ENCODE results near the gene SFI1. TPM values are rescaled to one million over a fixed set of nuclear protein-coding genes. Genes with fewer than 3 reads are reported as not detected.
A peak's percentile ranks its signal among the peaks of the same experiment; 100 is the strongest.

The SFI1 gene
- total and polyA plus RNA-seq, 2 of the 8 experiments (the other 6 are each of a cell fraction or from before 2014, with no cell fraction given) = 10.4 to 30.1 TPM

DNA sequence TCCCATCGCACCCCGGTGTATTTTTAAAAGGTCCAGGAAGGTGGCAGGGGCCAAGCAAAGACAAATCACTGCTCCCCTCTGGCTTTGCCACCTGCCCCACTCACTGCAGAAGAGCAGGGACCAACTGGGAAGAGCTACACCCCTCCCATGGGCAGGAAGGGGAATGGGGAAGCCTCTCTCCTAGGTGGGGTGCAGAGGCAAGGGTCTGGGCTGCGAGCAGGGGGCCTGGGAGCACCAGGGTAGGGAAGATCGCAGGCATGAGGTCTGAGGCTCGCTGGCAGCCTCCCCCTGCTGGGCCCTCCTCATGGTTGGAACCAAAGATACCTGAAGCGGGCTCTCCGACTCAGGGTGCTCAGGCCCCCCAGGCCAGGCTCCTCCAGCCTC is 128.9 kb downstream of the SFI1 start:
- Histone ChIP-seq H3K4me1 (replicated peaks in 1 of 4; ENCODE audit: control insufficient read depth in 3 of 4, insufficient read depth in 4 of 4, low read length in 3 of 4) (peaks cover 5 to 43% (median 30%) of the 10 kb centered on the region in 4 experiments), H3K9ac (replicated peaks in 1 of 4; ENCODE audit: extremely low read depth in 1 of 4, low read depth in 3 of 4, low read length in 3 of 4) (no peak overlapping the region; a peak in 1 of 7 replicates), H3K79me1 (ENCODE audit: low read depth, low read length) (peaks cover 43% of the 10 kb centered on the region), H4K91ac (replicated peaks; ENCODE audit: insufficient read length, low read length) (peak overlapping the region; percentile 71), H3K27ac (ENCODE audit: low read depth, low read length) (no peak overlapping the region), H4K5ac (ENCODE audit: insufficient read length, low read depth, low read length) (peak overlapping the region; percentile 18), H3K23ac (ENCODE audit: insufficient read length) (no peak overlapping the region), H3K4me2 (ENCODE audit: insufficient read depth in 1 of 2, low read depth in 2 of 2, low read length in 2 of 2) (peak overlapping the region; percentile 40 to 60), H3K36me3 (ENCODE audit: control insufficient read depth in 2 of 4, insufficient read depth in 4 of 4, low read length in 3 of 4) (peaks cover 0 to 10% (median 2%) of the 10 kb centered on the region in 4 experiments; a peak in 6 of 8 replicates), H2BK15ac (ENCODE audit: low read length) (peak overlapping the region; percentile 61; the same call in 1 of the 2 replicates), H3K14ac (ENCODE audit: insufficient read length) (no peak overlapping the region), H4K8ac (ENCODE audit: extremely low read depth, insufficient read depth, low read length) (no peak overlapping the region), H2AK5ac (ENCODE audit: low read depth, low read length) (no peak overlapping the region), H3K18ac (ENCODE audit: extremely low read depth, low read length) (no peak overlapping the region; the same call in 1 of the 2 replicates), H3K27me3 (replicated peaks in 1 of 4; ENCODE audit: control insufficient read depth in 3 of 4, extremely low read depth in 1 of 4, insufficient read depth in 3 of 4, low read length in 3 of 4) (no peaks in the 10 kb centered on the region), H3K4me3 (ENCODE audit: extremely low read depth in 1 of 4, insufficient read depth in 2 of 4, low read depth in 3 of 4, low read length in 4 of 4) (peak overlapping the region in 2 of 4 experiments; percentile 19 to 40; a peak in 4 of 8 replicates), H3K79me2 (ENCODE audit: control insufficient read depth in 1 of 2, insufficient read depth in 2 of 2, low read length in 2 of 2) (peaks cover 0 to 62% of the 10 kb centered on the region in 2 experiments; a peak in 2 of 4 replicates), H2BK12ac (ENCODE audit: low read depth, low read length) (peak overlapping the region; percentile 39; the same call in 1 of the 2 replicates), H2BK120ac (replicated peaks; ENCODE audit: low read depth, low read length) (no peak overlapping the region), H3K4ac (replicated peaks; ENCODE audit: insufficient read length, low read depth, low read length) (peak overlapping the region; percentile 91), H2BK20ac (ENCODE audit: low read length) (no peak overlapping the region), H3K9me3 (ENCODE audit: insufficient read depth in 2 of 2, low read depth in 1 of 2, low read length in 1 of 2) (no peaks in the 10 kb centered on the region), H4K20me1 (replicated peaks in 1 of 2; ENCODE audit: control insufficient read depth in 1 of 2, insufficient read depth in 2 of 2, low read length in 2 of 2) (peaks cover 18 to 51% of the 10 kb centered on the region in 2 experiments), H2AFZ (ENCODE audit: low read length) (no peak overlapping the region), H2BK5ac (ENCODE audit: low read depth, low read length) (peak overlapping the region; percentile 63; the same call in 1 of the 2 replicates), H3K56ac (replicated peaks; ENCODE audit: insufficient read length, low read depth, low read length) (no peak overlapping the region), H3K23me2 (ENCODE audit: low read depth, low read length) (peaks cover 7% of the 10 kb centered on the region; the same call in 1 of the 2 replicates)
- ChIA-PET POLR2A (ENCODE audit: partially characterized antibody) (interaction anchor here (1.4 to 1.9 kb wide), 7 partner anchors 9 to 66 kb away, joined by 3 to 9 read pairs (median 5); partner anchors contain the start of gene PISD), CTCF (ENCODE audit: partially characterized antibody) (interaction anchor here (0.8 to 2.9 kb wide), 10 partner anchors 8 to 69 kb away, joined by 3 to 9 read pairs (median 6); no protein-coding TSS in a partner anchor)
- FAIRE-seq (no peak), DNase-seq (ENCODE audit: low read depth in 1 of 2, low spot score in 2 of 2) (no peak)
- 83% methylated on average over 6 of the region's 7 CpGs; no CpG with 5 or more reads in 1 of the 2 experiments for WGBS, 2 experiments (ENCODE audit: extremely low coverage in 1 of 2, insufficient coverage in 1 of 2, insufficient read length in 1 of 2, insufficient replicate concordance in 2 of 2, low coverage in 1 of 2, low lambda C conversion rate in 2 of 2, missing lambda C conversion rate in 1 of 2)
- no peak for TF ChIP-seq ASH2L (IDR thresholded peaks at IDR 0.05; ENCODE audit: low read length)
- TF ChIP-seq HDAC2 (IDR thresholded peaks at IDR 0.05; ENCODE audit: borderline replicate concordance in 1 of 2, low read depth in 2 of 2, low read length in 2 of 2) = no peak
- TF ChIP-seq POLR2AphosphoS5 (IDR thresholded peaks at IDR 0.05; ENCODE audit: low read depth, low read length) = no peak
- no peak; the same call in 1 of the 2 replicates for TF ChIP-seq RBBP5 (IDR thresholded peaks at IDR 0.05; ENCODE audit: borderline replicate concordance, low read depth, low read length)
- TF ChIP-seq NANOG (IDR thresholded peaks at IDR 0.05; ENCODE audit: insufficient read depth, low read depth, low read length, poor library complexity, severe bottlenecking) = no peak
- no peak for TF ChIP-seq SIN3A (conservative IDR thresholded peaks at IDR 0.05 in 1 of 2, IDR thresholded peaks at IDR 0.05 in 1 of 2; ENCODE audit: low read depth in 1 of 2, low read length in 2 of 2)
- TF ChIP-seq EP300 (IDR thresholded peaks at IDR 0.05; ENCODE audit: borderline replicate concordance in 1 of 2, low read depth in 2 of 2, low read length in 2 of 2) = no peak
- TF ChIP-seq POU5F1 (IDR thresholded peaks at IDR 0.05; ENCODE audit: low read depth, low read length) = no peak
- no peak for TF ChIP-seq RNF2 (IDR thresholded peaks at IDR 0.05; ENCODE audit: borderline replicate concordance, low read depth, low read length, missing control alignments, poor library complexity, severe bottlenecking)
- no peak for TF ChIP-seq SP4 (IDR thresholded peaks at IDR 0.05; ENCODE audit: low read length)
- TF ChIP-seq POLR2A (IDR thresholded peaks at IDR 0.05; ENCODE audit: control extremely low read depth in 1 of 2, low read depth in 2 of 2, low read length in 2 of 2) = no peak
- TF ChIP-seq SP1 (IDR thresholded peaks at IDR 0.05; ENCODE audit: low read depth, low read length) = no peak
